Measurements from ENCODE around the gene BAX. TPM values are rescaled to one million over a fixed set of nuclear protein-coding genes. Genes with fewer than 3 reads are reported as not detected.

Gene BAX
- total RNA-seq, 1 donor from 2014 or later = 127 TPM

- Histone ChIP-seq H3K27ac (no peak overlapping the region), H3K4me1 (peaks cover 12% of the 10 kb centered on the region), H3K4me3 (no peak overlapping the region), H3K27me3 (no peaks in the 10 kb centered on the region), H3K9me3 (no peaks in the 10 kb centered on the region), H3K36me3 (peaks cover 54% of the 10 kb centered on the region)
- DNase-seq (no peak), ATAC-seq (no peak)
- intact Hi-C loops (cut with DNase I) = no loop called here
- no peak for TF ChIP-seq CTCF (IDR thresholded peaks at IDR 0.05)
These were observed 32.6 kb downstream of the BAX start for GRCh38 chr19:48987323-48987722.

GRCh38 chr19:48988286-48988685, 33.6 kb downstream of the BAX start:
- intact Hi-C loops (cut with DNase I) = no loop called here
- Histone ChIP-seq H3K9me3 (no peaks in the 10 kb centered on the region), H3K4me3 (no peak overlapping the region), H3K36me3 (peaks cover 44% of the 10 kb centered on the region), H3K4me1 (peaks cover 12% of the 10 kb centered on the region), H3K27ac (no peak overlapping the region), H3K27me3 (no peaks in the 10 kb centered on the region)
- DNase-seq (no peak), ATAC-seq (no peak)
- no peak for TF ChIP-seq CTCF (IDR thresholded peaks at IDR 0.05)

DNA sequence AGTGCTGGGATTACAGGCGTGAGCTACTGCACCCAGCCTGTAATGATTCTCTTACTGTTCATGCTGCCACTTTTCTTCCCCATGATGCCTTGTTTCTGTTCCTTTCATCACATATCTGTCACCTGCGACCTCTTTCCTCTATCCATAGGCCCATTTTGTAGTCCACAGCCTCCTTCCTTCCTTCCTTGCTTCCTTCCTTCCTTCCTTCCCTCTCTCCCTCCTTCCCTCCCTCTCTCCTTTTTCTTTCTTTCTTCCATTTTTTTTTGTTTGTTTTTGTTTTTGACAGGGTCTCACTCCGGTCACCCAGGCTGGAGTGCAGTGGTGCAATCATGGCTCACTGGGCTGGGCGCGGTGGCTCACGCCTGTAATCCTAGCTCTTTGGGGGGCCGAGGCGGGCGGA, 34.2 kb downstream of the BAX start:
- ATAC-seq (no peak), DNase-seq (no peak)
- Histone ChIP-seq H3K9me3 (no peaks in the 10 kb centered on the region), H3K36me3 (peaks cover 40% of the 10 kb centered on the region), H3K4me1 (peaks cover 12% of the 10 kb centered on the region), H3K4me3 (no peak overlapping the region), H3K27ac (no peak overlapping the region), H3K27me3 (no peaks in the 10 kb centered on the region)
- no peak for TF ChIP-seq CTCF (IDR thresholded peaks at IDR 0.05)
- intact Hi-C loops (cut with DNase I) = no loop called here

- Histone ChIP-seq H3K9me3 (no peaks in the 10 kb centered on the region), H3K27ac (no peak overlapping the region), H3K36me3 (peaks cover 30% of the 10 kb centered on the region), H3K4me1 (peaks cover 20% of the 10 kb centered on the region), H3K4me3 (no peak overlapping the region), H3K27me3 (no peaks in the 10 kb centered on the region)
- intact Hi-C loops (cut with DNase I) = no loop called here
- no peak for ATAC-seq
- TF ChIP-seq CTCF (IDR thresholded peaks at IDR 0.05) = no peak
- no peak for DNase-seq
These were observed 35.1 kb downstream of the BAX start for GRCh38 chr19:48989701-48990291.

GRCh38 chr19:48990400-48990799, 35.7 kb downstream of the BAX start:
- Histone ChIP-seq H3K4me3 (no peak overlapping the region), H3K27me3 (no peaks in the 10 kb centered on the region), H3K27ac (no peak overlapping the region), H3K4me1 (peaks cover 20% of the 10 kb centered on the region), H3K9me3 (no peaks in the 10 kb centered on the region), H3K36me3 (peaks cover 24% of the 10 kb centered on the region)
- intact Hi-C loops (cut with DNase I) = no loop called here
- no peak for TF ChIP-seq CTCF (IDR thresholded peaks at IDR 0.05)
- no peak for DNase-seq
- no peak for ATAC-seq

Data from upper lobe of right lung (tissue), 1 donor.